Measurements from ENCODE around the gene MUC20.
"Not testable (repeated sequence)": the region's sequence is repeated elsewhere in the genome, so short reads cannot be mapped to it uniquely, and the experiment has no call there.

Gene MUC20

GRCh38 chr3:195693428-195694216 lies 27.2 kb upstream of the MUC20 start:
- no peak for DNase-seq

GRCh38 chr3:195694217-195695076 lies 26.3 kb upstream of the MUC20 start:
- not testable (repeated sequence) for DNase-seq

- no peak for DNase-seq
Observed at GRCh38 chr3:195696632-195697278, 24.0 kb upstream of the MUC20 start.

- DNase-seq = peak; percentile 93
Observed at GRCh38 chr3:195697582-195698324, 23.0 kb upstream of the MUC20 start.

- no peak for DNase-seq
Observed at GRCh38 chr3:195698325-195698646, 22.5 kb upstream of the MUC20 start.

GRCh38 chr3:195698647-195699387 lies 22.0 kb upstream of the MUC20 start:
- no peak for DNase-seq

- no peak for DNase-seq
Observed at GRCh38 chr3:195699388-195699771, 21.4 kb upstream of the MUC20 start.

- no peak for DNase-seq
Observed at GRCh38 chr3:195699860-195700259, 20.9 kb upstream of the MUC20 start.

GRCh38 chr3:195700319-195700718 lies 20.5 kb upstream of the MUC20 start:
- no peak for DNase-seq

GRCh38 chr3:195701042-195701915 lies 19.5 kb upstream of the MUC20 start:
- DNase-seq = no peak

- no peak for DNase-seq
Observed at GRCh38 chr3:195703776-195704175, 17.0 kb upstream of the MUC20 start.

GRCh38 chr3:195704433-195704999 lies 16.3 kb upstream of the MUC20 start:
- DNase-seq = no peak

GRCh38 chr3:195705081-195705991 lies 15.4 kb upstream of the MUC20 start:
- DNase-seq = no peak

GRCh38 chr3:195708061-195708460 lies 12.7 kb upstream of the MUC20 start:
- no peak for DNase-seq

- no peak for DNase-seq
Observed at GRCh38 chr3:195708626-195709481, 11.9 kb upstream of the MUC20 start.

GRCh38 chr3:195709676-195710085 lies 11.1 kb upstream of the MUC20 start:
- DNase-seq = no peak

GRCh38 chr3:195710126-195710905 lies 10.5 kb upstream of the MUC20 start:
- DNase-seq = not testable (repeated sequence)
